ENCODE data around the gene AGBL4. TPM values are rescaled to one million over a fixed set of nuclear protein-coding genes. Genes with fewer than 3 reads are reported as not detected.

AGBL4 gene
- polyA plus RNA-seq, 1 donor (not counting 4 experiments of a cell fraction or from before 2014, with no cell fraction given) = not detected

- Histone ChIP-seq H3K27me3 (ENCODE audit: control insufficient read depth, extremely low read depth, insufficient read depth, low read length) (no peaks in the 10 kb centered on the region), H2AFZ (ENCODE audit: control insufficient read depth, low read length) (no peak overlapping the region), H3K36me3 (ENCODE audit: control insufficient read depth in 2 of 2, extremely low read depth in 1 of 2, insufficient read depth in 2 of 2, low read length in 2 of 2) (no peaks in the 10 kb centered on the region), H3K9me3 (ENCODE audit: control insufficient read depth, low read depth, low read length) (no peaks in the 10 kb centered on the region), H3K4me3 (ENCODE audit: control insufficient read depth in 2 of 3, extremely low read depth in 1 of 3, insufficient read depth in 2 of 3, low read depth in 1 of 3, low read length in 3 of 3) (no peak overlapping the region), H3K27ac (ENCODE audit: control insufficient read depth, insufficient read depth, low read length) (no peak overlapping the region), H3K9ac (ENCODE audit: control insufficient read depth, extremely low read depth, insufficient read depth, low read length) (no peak overlapping the region), H3K79me2 (ENCODE audit: control insufficient read depth, insufficient read depth, low read length) (no peaks in the 10 kb centered on the region), H3K9me1 (ENCODE audit: control insufficient read depth, extremely low read depth, insufficient read depth, low read length) (no peaks in the 10 kb centered on the region), H3K4me2 (ENCODE audit: control insufficient read depth, extremely low read depth, insufficient read depth, low read depth, low read length) (no peak overlapping the region), H4K20me1 (ENCODE audit: control insufficient read depth, extremely low read depth, insufficient read depth, low read length) (no peaks in the 10 kb centered on the region), H3K4me1 (ENCODE audit: control insufficient read depth, extremely low read depth, insufficient read depth, low read length) (no peaks in the 10 kb centered on the region)
- no peak for TF ChIP-seq EZH2 (IDR thresholded peaks at IDR 0.05; ENCODE audit: low read length)
- TF ChIP-seq CTCF (optimal IDR thresholded peaks at IDR 0.05 in 1 of 3, IDR thresholded peaks at IDR 0.05 in 1 of 3, conservative IDR thresholded peaks at IDR 0.05 in 1 of 3; ENCODE audit: extremely low read depth in 1 of 3, insufficient read depth in 2 of 3, low read length in 3 of 3) = no peak
- DNase-seq (ENCODE audit: low read depth, low spot score) = no peak
- dilution Hi-C loops (cut with MboI; ENCODE audit: extremely low pct_ligation_motif_present, low sequenced_read_pairs) = no loop called here
- FAIRE-seq = no peak
These were observed 1474.8 kb downstream of the AGBL4 start for GRCh38 chr1:48548985-48549384.

GRCh38 chr1:48547561-48548220 is 1476.1 kb downstream of the AGBL4 start:
- Histone ChIP-seq H3K9me1 (ENCODE audit: control insufficient read depth, extremely low read depth, insufficient read depth, low read length) (no peaks in the 10 kb centered on the region), H3K9ac (ENCODE audit: control insufficient read depth, extremely low read depth, insufficient read depth, low read length) (no peak overlapping the region), H3K4me2 (ENCODE audit: control insufficient read depth, extremely low read depth, insufficient read depth, low read depth, low read length) (no peak overlapping the region), H2AFZ (ENCODE audit: control insufficient read depth, low read length) (no peak overlapping the region), H4K20me1 (ENCODE audit: control insufficient read depth, extremely low read depth, insufficient read depth, low read length) (no peaks in the 10 kb centered on the region), H3K36me3 (ENCODE audit: control insufficient read depth in 2 of 2, extremely low read depth in 1 of 2, insufficient read depth in 2 of 2, low read length in 2 of 2) (no peaks in the 10 kb centered on the region), H3K9me3 (ENCODE audit: control insufficient read depth, low read depth, low read length) (no peaks in the 10 kb centered on the region), H3K27ac (ENCODE audit: control insufficient read depth, insufficient read depth, low read length) (no peak overlapping the region), H3K27me3 (ENCODE audit: control insufficient read depth, extremely low read depth, insufficient read depth, low read length) (no peaks in the 10 kb centered on the region), H3K4me1 (ENCODE audit: control insufficient read depth, extremely low read depth, insufficient read depth, low read length) (no peaks in the 10 kb centered on the region), H3K4me3 (ENCODE audit: control insufficient read depth in 2 of 3, extremely low read depth in 1 of 3, insufficient read depth in 2 of 3, low read depth in 1 of 3, low read length in 3 of 3) (no peak overlapping the region), H3K79me2 (ENCODE audit: control insufficient read depth, insufficient read depth, low read length) (no peaks in the 10 kb centered on the region)
- no peak for FAIRE-seq
- DNase-seq (ENCODE audit: low read depth, low spot score) = no peak
- dilution Hi-C loops (cut with MboI; ENCODE audit: extremely low pct_ligation_motif_present, low sequenced_read_pairs) = no loop called here
- TF ChIP-seq EZH2 (IDR thresholded peaks at IDR 0.05; ENCODE audit: low read length) (no peak), CTCF (optimal IDR thresholded peaks at IDR 0.05 in 1 of 3, IDR thresholded peaks at IDR 0.05 in 1 of 3, conservative IDR thresholded peaks at IDR 0.05 in 1 of 3; ENCODE audit: extremely low read depth in 1 of 3, insufficient read depth in 2 of 3, low read length in 3 of 3) (no peak)

Measured in keratinocyte (primary cell).